T-helper 2 cell (primary cell): ENCODE results near the gene OR4E1.
"Not testable (repeated sequence)": the region's sequence is repeated elsewhere in the genome, so short reads cannot be mapped to it uniquely, and the experiment has no call there.

ENCODE experiments used
- DNase-seq, 5 experiments: peaks; one replicate each; pipeline versions ENCODE4 v3.0.0 to v3.0.0-alpha.2; 2012 to 2022
- total RNA-seq, 2 donors: gene quantifications; one replicate each; lab custom pipeline; 2026; lab: John Stamatoyannopoulos, UW

The OR4E1 gene, protein sequence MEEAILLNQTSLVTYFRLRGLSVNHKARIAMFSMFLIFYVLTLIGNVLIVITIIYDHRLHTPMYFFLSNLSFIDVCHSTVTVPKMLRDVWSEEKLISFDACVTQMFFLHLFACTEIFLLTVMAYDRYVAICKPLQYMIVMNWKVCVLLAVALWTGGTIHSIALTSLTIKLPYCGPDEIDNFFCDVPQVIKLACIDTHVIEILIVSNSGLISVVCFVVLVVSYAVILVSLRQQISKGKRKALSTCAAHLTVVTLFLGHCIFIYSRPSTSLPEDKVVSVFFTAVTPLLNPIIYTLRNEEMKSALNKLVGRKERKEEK
- total RNA-seq, result 0 to 0.27 reads per million in 2 donors

DNA sequence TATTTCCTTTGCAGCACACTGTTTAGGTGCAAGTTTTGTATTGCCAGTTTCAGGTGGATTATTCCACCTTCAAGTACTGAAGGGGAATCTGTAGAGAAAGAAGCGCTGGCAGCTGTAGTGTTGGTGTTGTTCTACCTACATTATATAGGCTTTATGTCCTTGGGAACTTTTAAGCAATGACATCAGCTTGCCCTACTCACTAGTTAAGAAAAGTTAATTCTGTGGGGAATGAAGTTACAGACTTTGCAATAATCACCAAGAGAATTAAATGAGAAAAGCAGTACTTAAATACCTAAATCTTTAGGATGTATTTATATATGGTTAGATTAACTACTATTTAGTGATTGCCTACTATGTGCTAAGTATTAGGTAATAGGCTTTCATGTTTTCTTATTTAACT, at the start of gene OR4E1:
OR4E1 (minus strand) TSS at position 101 of the 400 bp plus-strand sequence. CDS start 2,883 bp downstream, outside the sequence.
- DNase-seq, result no peak

DNA sequence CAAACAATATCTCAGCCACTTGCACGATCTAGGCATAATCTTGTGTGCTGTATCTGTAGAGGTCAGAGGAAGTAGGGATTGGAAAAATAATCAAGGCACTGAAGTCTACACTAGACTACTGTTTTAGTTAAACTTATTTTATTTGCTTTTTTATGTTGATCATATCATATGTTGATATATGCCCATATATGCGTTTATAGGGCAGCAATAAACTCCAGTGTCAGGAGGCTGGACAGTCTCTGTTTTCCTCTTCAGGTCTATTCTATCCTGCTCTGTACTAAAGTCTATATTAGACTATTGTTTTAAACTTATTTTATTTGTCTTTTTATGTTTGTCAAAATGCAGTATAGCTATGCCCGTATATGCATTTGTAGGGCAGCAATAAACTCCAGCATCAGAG, 47.9 kb upstream of the OR4E1 start:
- DNase-seq, result no peak

DNA sequence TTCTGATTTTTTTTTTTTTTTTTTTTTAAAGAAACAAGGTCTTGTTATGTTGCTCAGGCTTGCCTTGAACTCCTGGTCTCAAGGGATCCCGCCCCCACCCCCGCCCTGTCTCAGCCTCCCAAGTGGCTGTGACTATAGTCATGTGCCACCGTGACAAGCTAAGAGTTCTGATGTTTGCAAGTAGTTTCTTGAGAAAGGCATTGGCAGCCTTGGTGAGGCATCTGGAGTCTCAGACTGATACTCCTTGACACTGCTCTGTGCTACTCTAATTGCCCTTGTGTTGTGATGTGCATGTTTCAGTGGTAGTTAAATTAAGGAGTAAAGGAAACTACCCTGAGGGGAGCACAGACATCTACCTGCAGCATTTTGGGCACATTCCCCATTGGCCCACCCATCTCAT, 46.2 kb upstream of the OR4E1 start:
- DNase-seq, result peak in 1 of 5 experiments; percentile 47

DNA sequence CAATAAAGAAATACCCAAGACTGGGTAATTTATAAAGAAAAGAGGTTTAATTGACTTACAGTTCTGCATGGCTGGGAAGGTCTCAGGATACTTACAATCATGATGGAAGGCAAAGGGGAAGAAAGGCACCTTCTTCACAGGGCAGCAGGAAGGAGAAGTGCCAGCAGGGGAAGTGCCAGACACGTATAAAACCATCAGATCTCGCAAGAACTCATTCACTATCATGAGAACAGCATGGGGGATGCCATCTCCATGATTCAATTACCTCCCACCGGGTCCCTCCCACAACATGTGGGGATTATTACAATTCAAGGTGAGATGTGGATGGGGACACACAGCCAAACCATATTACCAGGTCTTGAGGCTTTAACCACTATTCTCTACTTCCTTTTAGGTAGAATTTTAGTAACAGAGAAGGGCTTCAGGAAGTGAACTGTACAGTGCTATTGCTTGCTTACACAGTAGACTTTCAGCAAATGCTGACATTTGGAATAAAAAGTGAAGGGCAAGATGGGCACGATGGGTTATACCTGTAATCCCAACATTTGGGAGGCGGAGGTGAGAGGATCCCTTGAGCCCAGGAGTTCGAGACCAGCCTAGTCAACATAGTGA, 40.8 kb upstream of the OR4E1 start:
- peak in 2 of 5 experiments; percentile 9 to 30 for DNase-seq

DNA sequence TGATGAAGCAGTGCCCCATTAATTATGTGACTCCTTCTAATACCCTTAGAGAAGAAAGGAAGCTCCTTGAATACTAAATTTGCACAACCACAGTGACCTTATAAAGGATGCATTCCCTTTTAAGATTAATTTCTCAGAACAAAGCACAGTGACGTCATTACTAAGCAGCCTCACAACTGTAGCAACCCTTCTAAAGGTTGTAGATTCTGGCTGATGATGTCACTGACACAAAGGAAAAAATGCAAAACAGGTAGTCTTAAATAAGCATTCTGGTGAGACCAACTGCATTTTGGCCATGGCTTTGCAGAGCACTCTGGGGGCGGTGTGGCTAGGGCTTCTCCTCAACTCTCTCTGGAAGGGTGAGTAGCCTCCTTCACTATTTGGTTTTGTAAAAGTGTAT, 38.4 kb upstream of the OR4E1 start:
- peak in 2 of 5 experiments; percentile 18 to 35 for DNase-seq

DNA sequence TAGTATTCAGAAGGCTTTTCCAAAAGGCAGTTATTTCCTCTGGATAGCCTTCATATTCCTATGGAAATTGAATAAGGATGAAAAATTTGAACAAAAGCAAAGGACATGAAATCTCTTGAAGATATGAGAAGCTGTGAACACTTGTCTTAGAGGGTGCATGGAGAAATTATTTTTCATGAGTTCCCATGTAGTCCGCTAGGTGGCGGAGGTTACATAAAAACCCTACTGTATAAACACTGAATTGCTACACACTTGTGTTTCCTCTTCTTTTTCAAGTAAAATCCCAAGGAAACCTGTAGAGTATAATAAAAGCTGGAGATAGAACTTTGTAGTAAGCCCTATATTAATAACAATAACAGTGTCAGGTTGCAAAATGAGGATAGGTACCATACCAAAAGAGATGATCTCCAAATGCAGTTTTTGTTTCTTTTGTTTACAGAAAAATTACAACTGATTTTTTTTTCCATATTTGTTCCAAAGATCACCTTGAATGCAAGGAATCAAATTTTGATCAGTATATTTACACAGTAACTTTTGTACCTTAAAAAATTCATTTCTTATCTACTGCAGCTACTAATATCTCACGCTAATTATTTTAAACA, 37.8 kb upstream of the OR4E1 start:
- peak in 1 of 5 experiments; percentile 49 for DNase-seq

DNA sequence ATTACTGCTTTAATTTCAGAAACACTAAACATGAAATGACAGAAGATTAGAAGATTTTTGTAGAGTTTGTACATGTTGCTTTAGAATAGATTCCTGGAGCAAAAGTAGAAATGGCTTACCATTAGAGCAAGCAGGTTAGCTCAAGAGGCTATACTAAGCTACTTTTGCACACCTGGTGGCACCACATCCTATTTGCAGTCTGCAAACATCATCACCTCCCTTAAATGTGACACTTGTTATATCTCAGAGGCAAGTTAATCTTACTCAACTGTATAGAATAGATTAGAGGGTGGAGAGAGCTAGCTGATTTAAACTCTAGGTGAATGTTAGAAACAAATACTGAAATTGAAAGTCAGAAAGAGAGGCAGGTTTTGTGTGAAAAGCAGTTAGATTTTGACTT, 30.7 kb upstream of the OR4E1 start:
- peak in 1 of 5 experiments; percentile 46 for DNase-seq

DNA sequence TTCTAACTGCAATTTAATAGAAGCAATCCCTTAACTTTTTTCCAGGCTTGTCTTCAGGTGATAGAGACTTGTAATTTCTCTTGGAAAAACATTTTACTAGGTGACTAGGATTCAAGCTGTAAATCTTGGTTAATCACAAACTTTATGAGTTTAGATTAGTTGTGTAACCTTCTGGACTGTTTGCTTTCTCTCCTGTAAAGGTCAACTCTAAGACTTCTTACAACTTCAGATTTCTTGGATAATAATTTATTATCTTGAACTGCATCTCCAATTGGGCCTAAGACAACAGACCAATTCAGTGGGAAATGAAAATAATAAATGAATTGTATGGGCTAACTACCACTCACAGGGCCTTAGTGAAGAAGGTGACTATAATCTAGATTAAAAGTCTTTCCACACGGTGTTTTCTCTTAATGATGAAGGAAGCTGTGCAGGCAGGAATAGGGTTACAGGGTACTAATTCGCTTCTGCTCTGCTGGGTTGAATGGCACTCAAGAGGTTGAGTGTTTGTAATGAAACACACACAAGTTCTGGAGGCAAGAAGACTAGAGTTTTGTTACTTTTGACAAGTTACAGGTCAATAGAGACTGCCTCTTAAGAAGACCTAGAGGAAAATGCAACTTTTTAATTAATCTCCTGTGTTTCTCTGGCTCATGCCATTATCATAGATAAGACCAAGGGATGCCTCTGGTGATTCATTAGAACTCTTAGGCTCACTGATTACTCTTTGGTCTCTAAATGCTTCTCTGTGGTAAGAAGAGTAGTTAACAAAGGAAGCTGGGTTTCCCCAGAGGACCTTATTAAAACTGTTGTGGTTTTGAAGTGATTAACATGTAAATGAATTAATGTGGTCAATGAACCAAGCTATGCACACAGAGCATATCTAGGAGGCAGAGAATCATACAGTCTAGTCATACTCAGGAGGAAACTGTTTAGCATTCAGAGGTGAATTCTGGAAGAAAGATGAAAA, 30.0 kb upstream of the OR4E1 start:
- peak in 2 of 5 experiments; percentile 27 to 66 for DNase-seq

DNA sequence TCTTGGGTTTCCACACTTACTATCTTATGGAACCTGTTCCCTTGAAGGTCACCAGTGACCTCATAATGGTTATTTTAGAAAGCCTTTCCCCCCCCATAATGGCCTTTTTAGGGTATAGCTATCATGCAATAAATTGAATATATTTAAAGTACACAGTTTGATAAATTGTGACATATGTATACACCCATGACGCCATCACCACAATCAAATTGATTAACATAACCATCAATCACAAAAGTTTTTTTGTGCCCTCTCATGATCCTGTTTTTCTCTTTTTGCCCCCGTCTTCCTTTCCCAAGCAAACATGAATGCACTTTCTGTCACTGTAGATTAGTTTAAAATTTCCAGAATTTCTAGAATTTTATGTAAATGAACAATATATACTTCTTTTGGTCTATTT, 28.7 kb upstream of the OR4E1 start:
- DNase-seq, result no peak

DNA sequence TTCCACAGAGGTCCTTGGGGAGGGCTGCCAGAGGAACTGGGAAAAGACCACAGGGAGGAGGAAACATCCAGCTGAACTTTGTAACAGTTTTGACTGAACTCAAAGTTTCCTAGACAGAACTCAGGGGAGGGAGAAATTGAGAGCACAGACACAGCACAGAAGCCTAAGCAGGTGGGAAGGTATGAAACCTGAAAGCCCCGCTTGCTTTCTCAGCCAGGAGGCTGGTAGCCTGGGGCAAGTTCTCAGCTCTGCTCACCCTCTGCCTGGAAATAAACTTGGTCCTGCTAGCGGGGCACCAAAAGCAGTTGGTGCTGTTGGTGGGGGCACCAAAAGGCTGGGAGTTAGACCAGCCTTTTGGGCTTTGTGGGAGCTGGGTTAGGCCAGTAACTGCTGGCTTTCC, 25.9 kb upstream of the OR4E1 start:
- no peak for DNase-seq

DNA sequence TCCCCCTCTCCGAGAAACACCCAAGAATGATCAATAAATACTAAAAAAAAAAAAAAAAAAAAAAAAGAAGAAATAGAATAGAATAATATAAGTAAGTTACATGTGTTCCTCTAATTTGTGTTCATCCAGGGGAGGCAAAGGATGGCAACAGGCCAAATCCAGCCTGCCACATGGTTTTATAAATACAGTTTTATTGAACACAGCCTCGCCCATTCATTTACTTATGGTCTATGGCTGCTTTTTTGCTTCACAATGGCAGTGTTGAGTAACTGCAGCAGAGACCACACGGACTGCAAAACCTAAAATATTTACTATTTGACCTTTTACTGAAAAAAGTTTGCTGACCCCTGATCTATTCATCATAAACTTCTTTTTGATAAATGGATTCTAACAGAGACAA, 24.9 kb upstream of the OR4E1 start:
- not testable (repeated sequence) for DNase-seq

DNA sequence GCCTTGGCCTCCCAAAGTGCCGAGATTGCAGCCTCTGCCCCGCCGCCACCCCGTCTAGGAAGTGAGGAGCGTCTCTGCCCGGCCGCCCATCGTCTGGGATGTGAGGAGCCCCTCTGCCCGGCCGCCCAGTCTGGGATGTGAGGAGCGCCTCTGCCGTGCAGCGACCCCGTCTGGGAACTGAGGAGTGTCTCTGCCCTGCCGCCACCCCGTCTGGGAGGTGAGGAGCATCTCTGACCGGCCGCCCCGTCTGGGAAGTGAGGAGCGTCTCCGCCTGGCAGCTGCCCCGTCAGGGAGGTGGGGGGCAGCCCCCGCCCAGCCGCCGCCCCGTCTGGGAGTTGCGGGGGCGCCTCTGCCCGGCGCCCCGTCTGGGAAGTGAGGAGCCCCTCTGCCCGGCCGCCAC, 24.0 kb upstream of the OR4E1 start:
- not testable (repeated sequence) for DNase-seq

DNA sequence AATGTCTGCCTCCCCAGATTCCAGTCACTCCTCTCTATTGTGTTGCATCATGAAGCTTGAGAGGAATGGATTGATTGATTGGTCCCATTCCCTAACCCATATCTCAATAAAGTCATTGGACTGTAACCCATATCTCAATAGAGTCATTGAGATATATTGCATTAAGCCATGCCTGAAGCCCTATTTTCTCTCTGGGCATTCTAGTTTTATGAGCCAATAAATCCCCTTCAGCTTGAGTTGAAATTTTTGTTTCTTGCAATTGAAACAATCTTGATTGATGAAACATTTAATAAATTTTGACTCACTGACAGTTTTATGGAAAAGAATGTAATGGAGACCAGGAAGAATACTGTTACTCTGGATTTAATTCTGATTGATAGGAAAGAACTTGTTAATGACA, 20.8 kb upstream of the OR4E1 start:
- DNase-seq, result no peak

DNA sequence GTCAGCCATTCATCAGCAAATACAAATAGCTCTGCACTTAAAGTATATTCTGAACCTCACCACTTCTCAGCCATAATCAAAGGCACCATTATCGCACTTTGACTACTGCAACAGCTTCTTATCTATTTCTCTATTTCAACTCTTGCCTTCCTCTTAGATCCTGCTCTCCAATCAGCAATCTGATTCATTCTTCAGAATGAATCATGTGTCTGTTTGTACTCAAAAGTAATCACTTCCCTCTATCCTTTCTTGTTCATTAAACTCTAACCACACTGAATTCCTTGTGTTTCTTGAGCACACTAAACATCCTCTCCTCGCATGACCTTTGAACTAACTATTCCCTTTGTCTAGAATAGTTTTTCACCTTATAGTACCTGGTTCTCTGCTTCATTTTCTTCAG, 12.8 kb upstream of the OR4E1 start:
- DNase-seq, result no peak

DNA sequence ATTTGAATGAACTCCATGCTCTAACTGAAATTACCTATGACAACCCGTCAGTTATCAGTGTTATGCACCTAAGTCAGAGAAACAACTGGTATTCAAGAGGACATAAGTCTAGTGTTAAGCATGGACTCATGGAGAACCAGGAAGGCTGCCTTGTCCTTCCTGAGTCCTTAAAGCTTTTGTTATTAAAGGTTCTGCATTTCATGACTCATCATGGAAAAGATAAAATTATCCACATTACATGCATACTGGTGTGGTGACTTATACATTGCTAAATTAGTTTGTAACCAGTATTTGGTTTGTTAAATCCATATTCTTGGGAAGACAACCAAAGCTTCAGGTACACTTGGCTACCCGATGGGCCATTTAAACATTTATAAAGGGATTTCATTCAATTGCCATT, 6.5 kb upstream of the OR4E1 start:
- DNase-seq, result no peak

DNA sequence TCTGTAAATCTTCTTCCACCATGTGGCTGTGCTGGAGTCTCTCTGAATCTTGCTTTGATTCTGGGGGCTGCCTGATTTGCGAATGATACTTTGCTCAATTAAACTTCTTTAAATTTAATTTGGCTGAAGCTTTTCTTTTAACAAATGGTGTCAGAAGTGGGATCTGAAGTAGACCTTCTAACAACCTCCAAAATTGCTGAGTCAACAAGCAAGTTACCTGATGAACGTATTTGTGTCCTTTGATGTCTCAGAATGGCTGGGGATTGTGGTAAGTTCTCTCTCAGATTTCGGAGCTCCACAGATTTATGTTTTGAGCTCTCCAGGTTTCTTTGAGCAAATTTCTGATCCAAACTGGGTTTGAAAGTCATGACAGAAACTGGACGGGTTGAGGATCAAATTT, 1.9 kb upstream of the OR4E1 start:
- no peak for DNase-seq

DNA sequence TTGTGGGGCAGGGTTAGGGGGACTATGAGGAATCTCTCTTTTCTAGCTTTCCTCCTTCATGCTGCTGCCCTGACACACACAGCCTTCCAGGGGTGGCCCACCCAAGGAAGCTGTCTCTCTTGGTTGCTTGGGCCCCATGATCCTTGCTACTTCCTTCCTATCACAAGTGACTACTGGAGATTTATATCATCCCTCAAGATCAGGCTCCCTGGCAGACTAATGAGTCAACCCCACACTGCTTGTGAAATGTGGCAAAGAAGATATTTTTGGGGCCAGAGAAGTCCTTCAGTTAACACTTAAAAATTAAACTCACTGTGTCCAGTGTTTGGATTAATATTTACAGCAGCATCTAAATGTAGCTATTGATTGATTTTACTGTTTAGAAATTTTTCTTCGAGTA, 1.5 kb downstream of the OR4E1 start:
- no peak for DNase-seq

DNA sequence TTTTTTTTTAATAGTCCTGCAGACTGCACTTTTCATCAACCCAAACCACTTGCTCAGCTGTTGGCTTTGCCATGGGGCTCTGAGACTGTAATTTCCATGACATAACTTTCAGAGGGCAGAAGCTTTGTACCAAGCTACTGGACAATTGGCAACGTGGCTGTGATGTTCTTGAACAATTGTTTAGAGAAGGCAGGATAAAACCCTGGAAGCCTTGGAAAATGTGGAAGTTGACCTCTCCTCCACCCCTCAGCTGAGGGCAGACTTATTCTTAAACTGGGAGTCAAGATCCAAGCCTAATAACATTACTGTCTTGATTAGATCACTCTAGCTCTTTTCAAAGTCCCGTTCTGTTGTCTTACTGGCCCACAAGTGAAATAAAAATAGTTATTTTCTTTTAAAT, 2.2 kb downstream of the OR4E1 start:
- DNase-seq, result no peak

DNA sequence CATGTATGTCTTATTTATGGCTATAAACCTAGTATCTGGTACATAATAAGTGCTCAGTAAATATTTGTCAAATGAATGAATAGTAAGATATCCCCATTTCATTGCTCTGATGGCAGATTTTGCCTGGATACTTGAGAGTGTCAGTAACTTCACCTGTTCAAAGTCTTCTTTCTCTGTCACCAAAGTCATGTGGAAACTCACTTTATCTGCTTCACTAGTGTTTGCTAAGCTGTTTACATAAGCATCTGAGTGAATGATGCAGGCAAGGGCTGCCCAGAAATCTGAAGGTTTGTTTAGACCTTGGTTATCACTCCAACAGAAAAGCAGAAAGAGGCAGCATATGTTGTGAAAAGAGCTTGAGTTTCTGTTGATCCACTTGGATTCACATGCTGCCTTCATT, 4.3 kb downstream of the OR4E1 start:
- DNase-seq, result no peak

DNA sequence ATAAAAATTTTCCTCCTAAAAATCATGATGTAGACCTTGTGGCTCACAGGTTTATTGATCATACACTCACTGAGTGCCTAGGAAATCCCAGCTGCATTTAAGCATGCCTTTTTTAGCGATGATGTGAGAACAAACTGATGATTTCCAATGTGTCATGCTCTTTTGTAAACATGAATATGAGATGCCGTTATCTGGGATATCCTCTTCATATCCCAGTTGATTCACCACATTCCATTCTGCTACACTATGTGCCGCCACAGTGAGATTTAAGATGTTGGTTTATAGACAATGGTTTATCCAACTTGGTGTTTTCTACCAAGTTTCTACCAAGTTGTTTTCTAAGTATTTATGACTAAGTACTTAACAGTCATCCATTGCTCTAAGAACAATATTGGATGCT, 5.2 kb downstream of the OR4E1 start:
- no peak for DNase-seq

DNA sequence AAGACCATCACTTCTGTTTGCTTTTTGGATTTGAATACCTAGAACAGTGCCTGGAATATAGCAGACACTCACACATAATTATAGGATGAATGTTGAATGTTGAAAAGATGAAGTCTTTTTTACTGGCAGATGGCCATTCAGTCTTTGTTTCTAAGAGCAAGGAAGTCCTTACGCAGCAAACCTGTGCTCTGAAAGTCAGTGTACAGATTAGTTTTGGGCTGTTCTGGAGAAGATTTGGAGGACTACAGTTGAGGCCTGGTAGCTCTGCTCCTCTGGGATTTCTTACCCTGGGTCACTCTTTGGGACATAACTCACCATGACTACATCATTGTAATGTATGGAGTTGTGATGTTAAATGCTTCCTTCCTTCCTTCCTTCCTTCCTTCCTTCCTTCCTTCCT, 16.6 kb downstream of the OR4E1 start:
- DNase-seq, result no peak

DNA sequence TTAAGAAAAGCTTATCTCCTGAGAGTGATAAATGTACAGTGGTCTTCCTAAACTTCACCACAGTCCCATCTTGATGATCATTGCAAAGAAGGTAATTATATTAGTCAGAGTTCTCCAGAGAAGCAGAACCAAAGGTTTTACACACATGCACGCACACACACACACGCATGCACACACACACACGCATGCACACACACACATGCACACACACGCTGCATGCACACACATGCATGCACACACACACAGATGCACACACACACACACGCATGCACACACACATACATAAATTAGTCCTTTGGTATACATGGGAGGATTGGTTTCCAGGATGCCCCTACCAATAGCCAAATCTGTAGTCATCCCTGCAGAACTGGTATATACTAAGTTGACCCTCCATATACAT, 19.4 kb downstream of the OR4E1 start:
- DNase-seq, result no peak

DNA sequence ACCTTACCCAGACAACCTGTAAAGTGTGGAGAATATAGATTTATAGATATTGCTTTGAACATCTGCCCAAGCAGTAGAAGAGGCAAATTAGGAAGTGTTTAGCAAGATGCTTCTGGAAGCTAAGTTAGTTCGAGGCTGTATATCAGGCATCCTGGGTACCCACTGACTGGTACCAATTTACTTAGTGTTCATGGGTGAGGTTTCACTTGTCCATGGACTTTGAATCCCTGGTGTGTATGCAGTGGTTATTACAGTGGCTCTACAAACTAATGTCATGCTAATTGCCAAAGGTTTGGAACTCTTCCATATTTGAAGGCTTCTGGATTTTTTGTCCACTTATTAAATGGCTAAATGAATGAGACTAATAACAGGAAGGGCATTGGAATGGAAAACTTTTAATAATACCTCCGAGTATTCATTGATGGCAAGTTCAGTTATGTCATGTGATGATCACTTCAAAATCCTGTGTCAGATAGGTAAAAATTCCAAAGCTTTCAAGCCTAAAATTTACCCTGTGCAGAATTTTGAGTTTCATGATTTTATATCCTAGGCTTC, 20.2 kb downstream of the OR4E1 start, which contains the start of gene OR4E2:
OR4E2 (plus strand) TSS at position 505 of the 555 bp plus-strand sequence. CDS start 11,248 bp downstream, outside the sequence.
- no peak for DNase-seq
